Measurements from ENCODE around the gene SPATA2L.

GRCh38 chr16:89709716-89710432 is 8.4 kb upstream of the SPATA2L start:
- TF ChIP-seq, protein P1, sequence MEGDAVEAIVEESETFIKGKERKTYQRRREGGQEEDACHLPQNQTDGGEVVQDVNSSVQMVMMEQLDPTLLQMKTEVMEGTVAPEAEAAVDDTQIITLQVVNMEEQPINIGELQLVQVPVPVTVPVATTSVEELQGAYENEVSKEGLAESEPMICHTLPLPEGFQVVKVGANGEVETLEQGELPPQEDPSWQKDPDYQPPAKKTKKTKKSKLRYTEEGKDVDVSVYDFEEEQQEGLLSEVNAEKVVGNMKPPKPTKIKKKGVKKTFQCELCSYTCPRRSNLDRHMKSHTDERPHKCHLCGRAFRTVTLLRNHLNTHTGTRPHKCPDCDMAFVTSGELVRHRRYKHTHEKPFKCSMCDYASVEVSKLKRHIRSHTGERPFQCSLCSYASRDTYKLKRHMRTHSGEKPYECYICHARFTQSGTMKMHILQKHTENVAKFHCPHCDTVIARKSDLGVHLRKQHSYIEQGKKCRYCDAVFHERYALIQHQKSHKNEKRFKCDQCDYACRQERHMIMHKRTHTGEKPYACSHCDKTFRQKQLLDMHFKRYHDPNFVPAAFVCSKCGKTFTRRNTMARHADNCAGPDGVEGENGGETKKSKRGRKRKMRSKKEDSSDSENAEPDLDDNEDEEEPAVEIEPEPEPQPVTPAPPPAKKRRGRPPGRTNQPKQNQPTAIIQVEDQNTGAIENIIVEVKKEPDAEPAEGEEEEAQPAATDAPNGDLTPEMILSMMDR (IDR thresholded peaks at IDR 0.05; ENCODE audit: low read depth, low read length, poor library complexity, severe bottlenecking): no peak
- TF ChIP-seq EZH2phosphoT487 (IDR thresholded peaks at IDR 0.05; ENCODE audit: borderline replicate concordance, low read length): no peak

Measured in DOHH2 (cell line).